Endothelial cell of umbilical vein (primary cell): Measurements from ENCODE around the gene TANGO2. TPM values are rescaled to one million over a fixed set of nuclear protein-coding genes. Genes with fewer than 3 reads are reported as not detected.

Experiments used
- BruUV-seq: library from RNA; stranded (reverse); fragments of 400-500 nt; replicated peaks from 2 replicates; lab custom pipeline; 2021; lab: Mats Ljungman, UMichigan
- CTCF ChIA-PET: fragments of 300-600, 350-600 bp; sonication (Branson Sonifier 250); formaldehyde crosslinking; loops from one replicate; lab custom pipeline; 2021; ENCODE audit warnings: antibody characterized with exemption, inconsistent platforms; lab: Charles Lee
- POLR2A ChIA-PET: fragments of 300-600, 350-600 bp; sonication (Branson Sonifier 250); formaldehyde crosslinking; loops from one replicate; lab custom pipeline; 2021; ENCODE audit warnings: antibody characterized with exemption, inconsistent platforms; lab: Charles Lee
- DNase-seq: peaks from one replicate; pipeline ENCODE4 v3.0.0-alpha.2; 2011; ENCODE audit warnings: low read depth, low spot score
- FAIRE-seq: peaks from 2 replicates; lab custom pipeline; 2011; peaks lifted over from hg19 to GRCh38; lab: Jason Lieb, UNC
- H2AFZ ChIP-seq: 2 replicates; pipeline ENCODE4 v1.6.0; 2012; ENCODE audit warnings: low read depth, low read length, control low read depth, inconsistent platforms
- H3K27ac ChIP-seq: 2 replicates; pipeline ENCODE4 v1.5.1; 2011; ENCODE audit warnings: low read depth, mild to moderate bottlenecking, control low read depth, low read length, moderate library complexity; ENCODE audit not compliant: insufficient read depth
- H3K27me3 ChIP-seq, 2 experiments: 2 replicates each; pipeline versions ENCODE4 v1.6.0 to v1.6.1; 2011; ENCODE audit warnings: low read length in 2 of 2, mixed read lengths in 1 of 2; ENCODE audit not compliant: control insufficient read depth in 2 of 2, insufficient read depth in 2 of 2
- H3K36me3 ChIP-seq, 2 experiments: 2 replicates in 1 of 2; 3 replicates in 1 of 2; pipeline ENCODE4 v1.5.1; 2011; ENCODE audit warnings: low read length in 2 of 2, mild to moderate bottlenecking in 1 of 2, moderate library complexity in 1 of 2; ENCODE audit not compliant: control insufficient read depth in 2 of 2, insufficient read depth in 2 of 2; ENCODE audit errors: extremely low read depth in 1 of 2
- H3K4me1 ChIP-seq: 3 replicates; pipeline ENCODE4 v1.5.1; 2011; ENCODE audit warnings: mild to moderate bottlenecking, low read length; ENCODE audit not compliant: control insufficient read depth, insufficient read depth; ENCODE audit errors: extremely low read depth
- H3K4me2 ChIP-seq: 2 replicates; pipeline ENCODE4 v1.6.1; 2011; ENCODE audit warnings: low read length, control low read depth, mixed read lengths; ENCODE audit not compliant: insufficient read depth
- H3K4me3 ChIP-seq, 3 experiments: fragments of 200-600 bp in 1 of 3; sonication (generic), shearing (Covaris generic) in 1 of 3; replicated peaks in 1 of 3; 2 replicates each; pipeline ENCODE4 v1.5.1; 2011 to 2016; ENCODE audit warnings: control low read depth in 3 of 3, low read length in 3 of 3, mild to moderate bottlenecking in 2 of 3, inconsistent platforms in 1 of 3, low read depth in 1 of 3, moderate library complexity in 1 of 3; ENCODE audit not compliant: insufficient read depth in 1 of 3
- H3K79me2 ChIP-seq: 2 replicates; pipeline ENCODE4 v1.6.0; 2012; ENCODE audit warnings: low read length, inconsistent platforms; ENCODE audit not compliant: control insufficient read depth, insufficient read depth
- H3K9ac ChIP-seq: replicated peaks from 2 replicates; pipeline ENCODE3; 2011; ENCODE audit warnings: low read length, control low read depth; ENCODE audit not compliant: insufficient read depth; ENCODE audit errors: extremely low read depth
- H3K9me1 ChIP-seq: replicated peaks from 3 replicates; pipeline ENCODE4 v1.6.0; 2011; ENCODE audit warnings: mild to moderate bottlenecking, low read length; ENCODE audit not compliant: control insufficient read depth, insufficient read depth; ENCODE audit errors: extremely low read depth
- H3K9me3 ChIP-seq: replicated peaks from 2 replicates; pipeline ENCODE4 v1.5.1; 2012; ENCODE audit warnings: low read length, inconsistent platforms; ENCODE audit not compliant: control insufficient read depth, insufficient read depth
- H4K20me1 ChIP-seq: replicated peaks from 2 replicates; pipeline ENCODE3; 2011; ENCODE audit warnings: mild to moderate bottlenecking, low read length; ENCODE audit not compliant: control insufficient read depth, insufficient read depth; ENCODE audit errors: extremely low read depth
- FOS ChIP-seq: IDR thresholded peaks from 2 replicates; pipeline ENCODE4 v1.6.1; 2011; ENCODE audit warnings: mild to moderate bottlenecking, low read length, moderate library complexity, borderline replicate concordance; ENCODE audit not compliant: insufficient read depth
- POLR2AphosphoS5 ChIP-seq: IDR thresholded peaks from 2 replicates; pipeline ENCODE4 v1.6.1; 2012; ENCODE audit warnings: low read depth, mild to moderate bottlenecking, control low read depth, low read length, moderate library complexity; ENCODE audit not compliant: insufficient read depth
- dilution Hi-C: fragments of 300-500 bp; cut with MboI; formaldehyde crosslinking; loops from one replicate; pipeline ENCODE4 v1.15.0; 2019; ENCODE audit warnings: low sequenced_read_pairs; ENCODE audit not compliant: extremely low pct_ligation_motif_present
- intact Hi-C: fragments of 100-400 bp; cut with micrococcal nuclease; formaldehyde crosslinking; loops from one replicate; pipeline ENCODE4 v1.10.0; 2022
- polyA plus RNA-seq, 4 experiments: library from polyadenylated mRNA; depleted of rRNA in 3 of 4; stranded (reverse) in 3 of 4; unstranded in 1 of 4; fragments of >200 nt; gene quantifications; 2 replicates each; pipeline versions ENCODE4 v1.2.1 to v1.2.3, GENCODE V29; 2011 to 2012; ENCODE audit warnings: missing spikeins in 1 of 4
- total RNA-seq: library from RNA; stranded (reverse); gene quantifications from 2 replicates; pipeline ENCODE4 v1.2.3, GENCODE V29; 2021
- TF ChIP-seq, protein P1 (sequence below), 2 donors: IDR thresholded peaks; 1 replicate in 1 of 2; 2 replicates in 1 of 2; pipeline ENCODE4 v1.5.1; 2011; ENCODE audit warnings: low read length in 2 of 2, mild to moderate bottlenecking in 2 of 2, moderate library complexity in 2 of 2, control low read depth in 1 of 2, inconsistent platforms in 1 of 2, low read depth in 1 of 2; ENCODE audit not compliant: insufficient read depth in 1 of 2; ENCODE audit errors: extremely low read depth in 1 of 2
- TF ChIP-seq, protein P2 (sequence below): IDR thresholded peaks from 2 replicates; pipeline ENCODE4 v1.6.1; 2011; ENCODE audit not compliant: insufficient read depth, insufficient read length

The TANGO2 gene
- total and polyA plus RNA-seq, 2 donors (not counting 3 experiments of a cell fraction or from before 2014, with no cell fraction given), result 40.0 to 49.3 TPM

DNA sequence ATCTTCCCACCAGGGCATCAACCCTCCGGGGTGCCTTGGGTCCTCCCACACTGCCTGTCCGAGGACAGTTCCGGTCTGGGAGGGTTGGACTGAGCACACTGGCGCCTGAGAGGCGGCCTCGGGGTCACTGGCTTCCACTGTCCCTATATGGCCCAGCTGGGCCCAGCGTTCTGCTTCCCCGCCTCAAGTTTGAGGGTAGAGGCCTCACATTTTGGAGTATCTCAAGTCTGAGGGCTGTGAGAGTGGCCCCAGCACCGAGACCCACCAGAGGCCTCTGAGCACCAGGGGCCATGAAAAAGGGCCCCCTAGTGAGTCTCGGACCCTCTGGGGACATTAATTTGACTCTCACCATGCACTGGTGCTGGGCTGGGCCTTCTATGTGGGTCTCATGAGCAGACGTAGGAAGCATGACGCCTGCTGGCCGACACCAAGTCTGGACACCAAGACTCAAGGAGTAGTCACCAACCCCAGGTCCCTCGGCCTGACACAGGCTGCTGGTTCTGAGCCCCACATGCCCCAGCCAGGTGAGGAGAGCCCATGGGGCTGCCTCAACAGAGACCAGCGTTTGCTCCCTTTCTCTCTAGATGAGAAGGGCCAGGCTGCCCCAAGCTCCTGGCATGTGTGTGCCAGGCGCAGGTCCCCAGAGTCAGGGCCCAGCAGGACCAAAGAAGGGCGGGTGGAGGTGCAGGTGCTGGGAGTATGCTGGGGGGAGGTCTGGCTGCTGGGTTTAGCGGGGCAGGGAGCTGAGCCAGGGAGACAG, 31.8 kb upstream of the TANGO2 start:
- FAIRE-seq (no peak), DNase-seq (no peak)
- no peak overlapping the region for H3K27ac ChIP-seq
- H3K36me3 ChIP-seq, result peaks cover 0 to 4% of the 10 kb centered on the region in 2 experiments
- no peak overlapping the region for H3K4me3 ChIP-seq
- dilution Hi-C loops (no loop called here), intact Hi-C loops (no loop called here)
- no peaks in the 10 kb centered on the region for H3K9me1 ChIP-seq
- H3K4me1 ChIP-seq, result peaks cover 19% of the 10 kb centered on the region
- H2AFZ ChIP-seq, result no peak overlapping the region
- ChIA-PET CTCF (interaction anchor here (1.4 to 2.3 kb wide), 2 partner anchors 9 to 24 kb away, joined by 3 to 18 read pairs; no protein-coding TSS in a partner anchor), POLR2A (no interaction called here)
- H3K9ac ChIP-seq, result no peak overlapping the region
- peaks cover 10% of the 10 kb centered on the region for H3K79me2 ChIP-seq
- H3K27me3 ChIP-seq, result no peaks in the 10 kb centered on the region
- H3K9me3 ChIP-seq, result no peaks in the 10 kb centered on the region
- TF ChIP-seq POLR2AphosphoS5 (no peak), FOS (no peak)
- TF ChIP-seq, protein P1, sequence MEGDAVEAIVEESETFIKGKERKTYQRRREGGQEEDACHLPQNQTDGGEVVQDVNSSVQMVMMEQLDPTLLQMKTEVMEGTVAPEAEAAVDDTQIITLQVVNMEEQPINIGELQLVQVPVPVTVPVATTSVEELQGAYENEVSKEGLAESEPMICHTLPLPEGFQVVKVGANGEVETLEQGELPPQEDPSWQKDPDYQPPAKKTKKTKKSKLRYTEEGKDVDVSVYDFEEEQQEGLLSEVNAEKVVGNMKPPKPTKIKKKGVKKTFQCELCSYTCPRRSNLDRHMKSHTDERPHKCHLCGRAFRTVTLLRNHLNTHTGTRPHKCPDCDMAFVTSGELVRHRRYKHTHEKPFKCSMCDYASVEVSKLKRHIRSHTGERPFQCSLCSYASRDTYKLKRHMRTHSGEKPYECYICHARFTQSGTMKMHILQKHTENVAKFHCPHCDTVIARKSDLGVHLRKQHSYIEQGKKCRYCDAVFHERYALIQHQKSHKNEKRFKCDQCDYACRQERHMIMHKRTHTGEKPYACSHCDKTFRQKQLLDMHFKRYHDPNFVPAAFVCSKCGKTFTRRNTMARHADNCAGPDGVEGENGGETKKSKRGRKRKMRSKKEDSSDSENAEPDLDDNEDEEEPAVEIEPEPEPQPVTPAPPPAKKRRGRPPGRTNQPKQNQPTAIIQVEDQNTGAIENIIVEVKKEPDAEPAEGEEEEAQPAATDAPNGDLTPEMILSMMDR (IDR thresholded peaks at IDR 0.05; ENCODE audit: extremely low read depth in 1 of 2, insufficient read depth in 1 of 2, low read depth in 1 of 2, low read length in 2 of 2), result no peak
- TF ChIP-seq, protein P2, sequence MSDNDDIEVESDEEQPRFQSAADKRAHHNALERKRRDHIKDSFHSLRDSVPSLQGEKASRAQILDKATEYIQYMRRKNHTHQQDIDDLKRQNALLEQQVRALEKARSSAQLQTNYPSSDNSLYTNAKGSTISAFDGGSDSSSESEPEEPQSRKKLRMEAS, result no peak
- no TSS peak for BruUV-seq
- H3K4me2 ChIP-seq, result no peak overlapping the region
- H4K20me1 ChIP-seq, result no peaks in the 10 kb centered on the region
